ENCODE results near the gene RBX1. TPM values are rescaled to one million over a fixed set of nuclear protein-coding genes. Genes with fewer than 3 reads are reported as not detected.
A peak's percentile ranks its signal among the peaks of the same experiment; 100 is the strongest.

RBX1 gene
- total and polyA plus RNA-seq, 2 donors: 58.0 to 65.1 TPM

DNA sequence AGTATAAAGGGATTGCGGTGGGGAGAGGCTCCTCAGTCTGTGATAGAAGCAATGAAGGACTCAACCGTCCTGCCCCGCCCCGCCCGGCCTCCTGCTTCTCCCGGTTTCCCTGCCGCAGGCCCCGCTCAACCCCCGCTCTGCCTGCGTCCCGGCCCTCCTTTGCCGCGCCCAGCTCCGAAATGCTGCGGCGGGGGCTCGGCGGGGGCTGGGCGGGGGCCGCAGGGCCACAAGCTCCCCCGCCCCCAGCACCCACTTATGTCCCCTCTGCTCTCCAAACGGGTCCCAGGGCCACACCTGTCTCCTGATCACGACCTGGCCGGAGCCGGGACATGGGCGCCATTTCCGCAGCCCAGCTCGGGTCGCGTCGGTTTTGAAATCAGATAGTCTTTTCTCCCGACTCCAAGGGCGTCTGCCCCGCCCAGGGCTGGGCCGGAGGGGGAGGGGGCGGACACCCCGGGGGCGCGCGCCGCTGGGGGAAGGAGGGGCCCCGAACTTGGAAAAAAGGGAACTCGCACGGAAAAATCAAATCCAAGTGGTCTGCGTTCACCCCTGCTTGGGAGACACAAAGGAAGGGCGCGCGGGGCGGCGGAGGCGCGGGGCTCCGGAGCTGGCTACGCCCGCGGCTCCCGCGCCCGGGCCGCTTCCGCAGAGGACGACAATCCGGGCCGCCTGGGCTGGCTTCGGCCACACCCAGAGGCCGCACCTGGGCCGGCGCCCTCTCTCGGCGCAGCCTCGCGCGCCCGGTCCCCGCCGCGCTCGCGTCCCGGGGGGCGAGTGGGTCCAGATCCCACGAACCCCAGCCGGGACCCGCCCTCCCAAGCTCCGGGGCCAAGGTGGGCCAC is 70.7 kb downstream of the RBX1 start:
- peak overlapping the region; percentile 70 for H3K4me3 ChIP-seq (ENCODE audit: low read depth, low read length)
- H3K27ac ChIP-seq (ENCODE audit: low read depth): peak overlapping the region; percentile 99
- DNase-seq (ENCODE audit: extremely low spot score): peak; percentile 36
- under 1% methylated on average over 85 of the region's 85 CpGs for WGBS
- no peaks in the 10 kb centered on the region for H3K4me1 ChIP-seq (ENCODE audit: insufficient read depth)
- no peaks in the 10 kb centered on the region for H3K36me3 ChIP-seq (ENCODE audit: insufficient read depth)

GRCh38 chr22:41022470-41023298 is 71.5 kb downstream of the RBX1 start:
- Histone ChIP-seq H3K4me3 (ENCODE audit: low read depth, low read length) (peak overlapping the region; percentile 70), H3K36me3 (ENCODE audit: insufficient read depth) (no peaks in the 10 kb centered on the region), H3K27ac (ENCODE audit: low read depth) (peak overlapping the region; percentile 99), H3K4me1 (ENCODE audit: insufficient read depth) (no peaks in the 10 kb centered on the region)
- 3% methylated on average over 46 of the region's 46 CpGs for WGBS
- peak; percentile 77 for DNase-seq (ENCODE audit: extremely low spot score)

Small RNA genes lying within 50 kb of the gene (small RNA-seq; reads per million reads assigned to genes)
- gene RF00017 (not detected), gene RNU6-379P (not detected)

Other genes starting within 250 kb of the RBX1 start
- gene SLC25A17, start 132.0 kb upstream of the RBX1 start, total RNA-seq: 20.1 TPM
- gene SLC25A17, start 132.0 kb upstream of the RBX1 start, polyA plus RNA-seq: 13.3 TPM
- 159 TPM for gene ST13, start 94.7 kb upstream of the RBX1 start, total RNA-seq
- 233 TPM for gene ST13, start 94.7 kb upstream of the RBX1 start, polyA plus RNA-seq
- 11.0 TPM for gene XPNPEP3, start 94.2 kb upstream of the RBX1 start, total RNA-seq
- gene XPNPEP3, start 94.2 kb upstream of the RBX1 start, polyA plus RNA-seq: 5.1 TPM
- gene DNAJB7, start 89.3 kb upstream of the RBX1 start, total RNA-seq: not detected
- not detected for gene DNAJB7, start 89.3 kb upstream of the RBX1 start, polyA plus RNA-seq
- 104 TPM for gene EP300, start 141.2 kb downstream of the RBX1 start, total RNA-seq
- 24.0 TPM for gene EP300, start 141.2 kb downstream of the RBX1 start, polyA plus RNA-seq